NCI-H524 (cell line): ENCODE data around the gene BMP6.

Experiments
- DNase-seq, 2 experiments: peaks; one replicate each; lab custom pipeline; 2025; lab: John Stamatoyannopoulos, UW

BMP6 gene

DNA sequence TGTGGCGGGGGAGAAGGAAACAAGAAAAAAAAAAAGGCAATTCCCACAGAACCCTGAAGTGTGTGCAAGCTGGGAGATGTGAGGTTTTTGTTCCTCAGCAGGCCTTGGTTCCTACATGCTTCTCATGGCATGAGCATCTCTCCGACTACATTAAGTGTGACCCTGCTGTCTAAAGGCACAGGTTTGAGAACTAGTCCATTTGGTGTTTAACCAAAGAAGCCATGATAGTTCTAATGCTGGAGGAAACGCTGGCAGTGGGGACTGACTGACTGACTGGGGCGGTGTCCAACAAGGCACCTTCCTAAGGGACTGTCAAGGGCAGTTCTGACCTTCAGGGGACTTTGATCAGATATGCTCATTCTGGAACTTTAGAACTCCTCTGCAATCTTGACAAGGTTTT lies 180.8 kb downstream of the BMP6 start:
- DNase-seq = no peak

DNA sequence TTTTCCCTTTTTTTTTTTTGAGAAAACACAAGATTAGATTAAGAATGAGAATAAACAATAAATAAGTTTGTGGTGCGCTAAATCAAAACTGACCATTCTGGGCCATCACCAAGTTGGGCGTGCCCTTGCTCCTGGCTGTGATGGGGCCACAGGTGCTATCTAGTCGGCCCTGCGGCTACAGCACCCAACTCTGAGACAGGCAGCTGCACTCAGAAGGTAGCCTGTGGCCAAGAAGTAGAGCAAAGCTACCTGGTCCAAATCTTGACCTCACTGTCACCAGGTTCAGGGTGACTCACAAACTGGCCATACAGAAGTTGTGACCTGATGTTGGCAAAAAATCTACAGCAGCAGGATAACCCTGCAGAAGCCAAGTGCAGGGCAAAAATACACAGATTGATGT lies 181.3 kb downstream of the BMP6 start:
- DNase-seq = no peak

DNA sequence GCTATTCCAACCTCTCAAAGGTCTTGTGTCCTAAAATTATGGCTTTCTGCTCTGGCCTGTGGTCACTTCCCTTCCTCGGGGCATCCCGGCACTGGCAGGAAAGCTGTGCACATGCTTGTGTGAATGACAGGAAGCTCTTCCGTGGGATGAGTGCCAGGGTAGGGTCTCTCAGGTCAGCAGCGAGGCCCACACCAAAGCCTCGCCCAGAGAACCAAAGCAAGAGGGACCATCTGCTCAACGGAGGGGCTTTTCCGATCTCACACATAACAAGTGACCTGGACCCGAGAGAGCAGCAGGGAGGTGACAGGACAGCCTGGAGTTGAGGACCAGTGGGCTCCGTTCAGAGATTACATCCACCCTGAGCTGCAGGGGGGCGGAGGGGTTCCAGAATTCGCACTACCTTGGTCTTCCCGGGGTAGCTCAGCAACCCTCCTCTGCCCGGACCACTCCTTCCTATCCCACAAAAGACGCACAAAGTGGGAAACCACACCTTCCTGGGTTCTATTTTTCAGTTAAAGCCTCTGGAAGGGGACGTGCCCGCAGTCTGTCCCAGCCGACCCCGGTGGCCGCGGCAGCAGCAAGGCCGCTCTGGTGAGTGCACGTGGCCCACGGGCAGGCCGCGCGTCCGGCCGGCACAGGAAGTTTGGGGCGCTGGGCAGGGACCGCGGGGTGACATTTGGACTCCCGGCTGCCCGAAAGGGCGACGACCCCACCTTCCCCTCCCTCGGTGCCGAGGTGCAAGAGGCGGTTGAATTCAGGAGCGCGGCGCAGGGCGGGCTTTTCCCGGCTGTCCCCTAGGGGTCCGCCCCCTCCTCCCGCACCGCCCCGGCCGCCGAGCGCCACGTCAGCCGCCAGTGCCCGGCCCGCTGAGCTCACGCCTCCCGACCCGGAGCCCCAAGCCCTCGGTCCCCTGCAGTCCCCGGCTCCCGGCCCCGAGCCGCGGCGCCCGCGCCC lies 183.7 kb downstream of the BMP6 start:
- DNase-seq = peak in 1 of 2 experiments; percentile 21

DNA sequence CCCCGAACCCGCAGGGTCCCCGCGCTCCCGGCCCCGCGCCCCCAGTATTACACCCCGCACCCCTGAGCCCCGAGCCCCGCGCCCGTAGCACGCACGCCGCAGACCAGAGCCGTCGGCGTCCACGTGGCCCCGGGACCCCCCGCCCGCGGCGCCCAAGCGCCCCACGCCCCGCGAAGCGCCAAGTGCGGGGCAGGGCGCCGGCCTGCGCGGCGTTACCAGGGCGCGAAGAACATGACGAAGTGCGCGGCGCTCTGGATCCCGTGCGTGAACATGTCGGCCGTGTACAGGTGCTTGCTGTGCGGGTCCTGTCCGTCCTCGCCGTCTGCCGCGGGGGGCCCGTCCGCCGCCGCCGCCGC lies 184.4 kb downstream of the BMP6 start:
- DNase-seq = peak; percentile 17 to 31

DNA sequence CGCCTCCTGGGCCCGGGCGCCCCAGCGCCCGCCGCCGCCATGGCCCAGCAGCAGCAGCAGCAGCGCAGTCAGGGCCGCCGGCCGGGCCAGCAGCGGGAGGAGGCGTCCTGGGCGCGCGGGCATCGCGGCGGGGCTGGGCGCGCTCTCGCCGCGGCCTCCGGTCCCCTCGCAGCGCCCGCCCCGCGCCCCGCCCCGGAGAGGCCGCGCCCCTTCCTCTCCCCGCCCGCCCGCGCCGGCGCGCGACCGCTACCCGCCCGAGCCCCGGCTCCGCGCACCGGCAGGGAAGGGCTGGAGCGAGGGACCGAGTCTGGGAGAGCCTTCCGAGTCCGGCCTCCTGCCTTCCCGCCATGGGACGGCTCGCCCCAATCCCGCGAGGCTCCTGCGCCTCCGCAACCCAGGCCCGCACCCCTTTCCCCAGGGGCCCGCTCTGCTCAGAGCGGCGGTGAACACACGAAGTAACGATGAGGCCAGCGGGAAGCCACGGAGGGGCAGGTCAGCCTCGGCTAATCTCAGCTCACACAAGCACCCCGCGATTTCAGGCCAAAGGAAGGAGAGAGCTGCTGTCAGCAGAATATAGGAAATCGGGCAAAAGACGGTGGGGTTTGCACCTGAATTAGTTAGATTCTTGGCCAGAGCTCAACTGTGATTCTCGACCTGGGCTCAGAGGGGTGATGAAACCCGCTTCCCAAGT lies 184.9 kb downstream of the BMP6 start, which contains the start of gene TXNDC5:
TXNDC5 (minus strand) TSS at position 135 of the 691 bp plus-strand sequence; CDS start at position 123, 12 bp downstream.
- DNase-seq = peak; percentile 35 to 66

DNA sequence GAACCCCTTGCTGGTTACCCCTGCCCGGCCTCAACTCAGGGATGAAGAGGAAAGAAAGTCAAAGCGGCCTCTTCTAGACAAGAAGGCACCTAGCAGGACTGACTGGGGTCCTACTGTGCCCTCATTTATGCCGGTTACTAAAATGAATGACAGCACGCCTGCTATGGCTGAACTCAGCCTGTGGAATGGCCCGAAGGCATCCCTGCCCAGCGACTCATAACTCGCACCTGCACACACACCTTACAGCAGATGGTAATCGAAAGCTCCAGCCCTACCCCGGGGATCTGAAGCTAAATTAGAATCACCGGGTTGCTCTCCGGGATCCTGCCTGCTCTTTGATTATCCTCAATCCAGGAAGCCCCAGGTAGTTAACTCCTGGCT lies 185.4 kb downstream of the BMP6 start:
- DNase-seq = no peak

DNA sequence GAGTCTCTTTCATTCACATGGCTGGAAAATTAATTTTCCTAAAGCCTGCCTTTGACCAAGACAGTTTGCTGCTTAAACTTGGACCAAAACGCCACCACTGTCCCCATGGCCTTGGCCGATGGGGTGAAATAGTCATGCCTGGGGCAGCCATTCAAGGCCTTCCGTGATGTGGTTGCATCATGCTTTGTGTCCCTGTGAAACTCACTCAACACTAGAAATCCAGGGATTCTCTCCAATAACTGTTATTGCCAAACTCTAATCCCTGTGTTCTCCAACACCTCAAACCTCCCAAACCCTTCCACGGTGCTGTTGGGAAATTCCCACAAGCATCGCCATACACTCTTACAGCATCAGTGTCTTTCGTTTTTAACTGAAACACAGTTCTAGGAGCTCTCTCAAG lies 186.1 kb downstream of the BMP6 start:
- DNase-seq = no peak

DNA sequence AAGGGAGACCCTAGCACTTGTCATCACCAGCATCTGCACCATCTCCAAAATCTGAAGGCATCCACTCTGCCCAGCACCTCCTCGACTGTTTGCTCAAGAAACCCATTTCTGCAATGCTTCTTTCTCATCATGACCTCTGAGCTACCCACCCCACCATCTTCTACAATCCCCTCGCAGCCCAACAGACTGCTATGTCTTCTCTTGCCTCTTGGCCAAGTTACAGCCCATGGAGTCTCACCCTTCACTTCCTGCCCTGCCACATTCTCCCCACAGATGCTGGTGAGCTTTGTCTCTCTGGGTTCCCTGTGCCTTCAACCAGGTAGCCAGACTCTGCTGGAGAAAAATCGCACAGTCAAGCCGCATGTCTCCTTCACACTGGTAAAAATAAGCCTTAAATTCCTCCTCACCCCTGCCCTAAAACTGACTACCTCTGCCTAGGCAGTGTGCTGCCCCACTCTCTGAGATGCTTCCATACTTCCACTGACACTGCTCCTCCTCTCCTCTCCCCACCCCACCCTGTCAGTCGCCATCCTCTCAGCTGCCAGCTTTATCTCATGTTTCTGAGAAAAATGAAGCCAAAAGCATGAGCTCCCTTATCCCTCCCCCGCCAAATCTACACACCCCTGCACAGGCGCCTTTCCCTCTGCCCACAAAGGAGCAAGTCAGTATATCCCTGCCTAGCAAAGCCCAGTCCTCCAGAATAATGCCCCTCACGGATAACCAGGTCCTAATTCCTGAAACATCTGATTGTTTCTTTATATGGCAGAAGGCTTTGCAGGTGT lies 187.0 kb downstream of the BMP6 start:
- no peak for DNase-seq

DNA sequence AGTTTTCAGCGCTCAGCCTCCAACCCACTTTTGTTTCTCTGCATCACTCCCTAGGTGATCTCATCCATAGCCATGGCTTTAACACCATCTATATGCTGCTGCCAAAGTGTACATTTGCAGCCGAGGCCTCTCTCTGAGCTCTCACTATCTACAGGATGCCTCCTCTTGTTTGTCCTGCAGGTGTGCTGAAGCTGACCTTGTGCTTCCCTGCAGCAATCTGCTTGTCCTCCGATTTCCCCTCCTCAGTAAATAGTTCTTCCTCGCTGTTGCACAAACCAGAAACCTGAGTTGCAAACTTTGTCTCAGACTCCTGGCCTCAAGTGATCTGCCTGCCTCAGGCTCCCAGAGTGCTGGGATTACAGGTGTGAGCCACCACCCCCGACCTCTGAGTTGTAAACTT lies 188.4 kb downstream of the BMP6 start:
- DNase-seq = no peak

DNA sequence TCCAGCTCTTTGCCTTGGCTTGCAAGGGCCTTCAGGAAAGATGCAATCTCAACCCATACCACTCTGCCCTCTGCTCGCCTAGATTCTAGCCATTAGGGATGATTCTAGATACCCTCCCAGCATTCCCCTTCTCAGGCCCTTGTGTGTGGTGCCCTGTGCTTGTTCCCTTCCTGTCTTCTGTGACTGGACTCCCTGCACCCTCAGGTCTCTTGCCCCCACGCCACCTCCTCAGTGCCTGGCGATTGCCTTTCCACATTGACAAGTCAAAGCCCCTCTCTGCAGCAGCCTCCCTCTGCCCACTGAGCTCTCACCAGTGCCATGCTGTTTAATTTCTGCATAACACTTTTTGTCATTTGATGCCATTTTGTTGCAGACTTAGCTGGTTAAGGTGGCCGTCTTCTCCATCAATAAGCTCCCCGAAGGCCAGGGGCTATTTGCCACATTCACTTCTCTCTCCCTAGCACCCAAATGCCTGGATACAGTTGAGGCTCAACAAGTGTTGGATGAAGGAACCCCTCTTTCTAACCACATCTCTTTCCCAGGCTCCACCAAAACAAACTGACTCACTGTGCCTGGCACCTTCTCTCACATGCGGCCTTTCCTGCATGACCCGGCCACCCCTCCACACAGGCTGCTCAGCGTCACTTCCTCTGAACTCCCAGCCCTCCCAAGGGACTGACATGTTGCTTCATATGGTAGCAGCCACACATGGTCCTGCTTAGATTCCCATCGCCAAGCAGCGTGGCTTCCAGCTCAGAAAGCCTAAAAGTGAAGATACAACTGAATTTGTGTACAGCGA lies 189.3 kb downstream of the BMP6 start:
- no peak for DNase-seq

DNA sequence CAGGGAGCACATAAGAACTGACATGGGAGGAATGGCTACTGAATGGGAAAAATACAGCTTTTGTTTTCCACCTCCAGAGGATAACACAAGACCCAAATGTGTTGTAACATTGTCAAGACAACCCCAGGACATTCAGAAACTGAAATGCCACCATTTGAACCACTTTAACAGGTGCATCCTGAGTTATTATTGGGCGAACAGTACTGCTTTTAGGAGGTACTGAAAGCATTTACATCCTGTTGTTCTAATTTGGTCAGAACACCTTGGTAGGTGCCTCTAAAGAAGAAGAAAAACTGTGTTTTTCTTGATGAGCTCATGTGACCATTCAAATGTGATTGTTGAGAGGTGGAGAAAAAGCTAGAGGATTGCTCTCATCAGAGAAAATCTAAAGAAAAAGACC lies 191.1 kb downstream of the BMP6 start:
- DNase-seq = no peak

DNA sequence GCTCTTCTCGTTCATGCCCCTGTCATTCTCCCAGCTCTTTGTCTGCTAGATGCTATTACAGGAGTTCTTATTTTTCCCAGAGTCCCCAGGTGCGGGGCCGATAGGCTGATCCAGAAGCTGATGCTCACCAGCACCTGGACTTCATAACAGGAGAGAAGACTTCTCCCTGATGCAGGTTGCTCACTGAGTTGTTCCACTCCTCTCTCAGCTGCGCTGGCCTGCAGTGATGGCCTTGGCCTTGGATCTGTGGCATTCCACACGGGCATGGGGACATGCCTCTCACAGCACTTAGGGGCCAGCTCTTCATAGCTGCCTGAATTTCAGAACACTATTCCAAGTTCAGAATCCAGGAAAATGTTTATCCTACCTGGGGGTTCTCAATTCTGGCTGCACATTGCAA lies 191.8 kb downstream of the BMP6 start:
- no peak for DNase-seq

DNA sequence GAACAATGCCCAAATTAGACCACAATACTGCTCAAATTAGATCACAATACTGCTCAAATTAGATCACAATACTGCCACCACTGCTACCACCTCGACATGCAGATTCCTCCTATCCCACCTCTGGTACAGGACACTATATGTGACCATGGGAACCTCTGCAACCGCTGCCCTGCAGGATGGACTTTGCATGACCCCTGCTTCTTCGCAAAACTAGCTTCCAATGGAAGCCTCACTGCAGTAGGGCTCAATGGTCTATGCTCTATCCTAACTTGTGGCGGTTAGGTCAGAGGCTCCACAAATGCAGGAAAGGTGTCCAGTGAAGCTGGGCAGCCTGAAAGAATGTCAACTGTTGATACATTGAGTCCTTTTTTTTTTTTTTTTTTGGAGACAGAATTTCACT lies 192.5 kb downstream of the BMP6 start:
- no peak for DNase-seq

DNA sequence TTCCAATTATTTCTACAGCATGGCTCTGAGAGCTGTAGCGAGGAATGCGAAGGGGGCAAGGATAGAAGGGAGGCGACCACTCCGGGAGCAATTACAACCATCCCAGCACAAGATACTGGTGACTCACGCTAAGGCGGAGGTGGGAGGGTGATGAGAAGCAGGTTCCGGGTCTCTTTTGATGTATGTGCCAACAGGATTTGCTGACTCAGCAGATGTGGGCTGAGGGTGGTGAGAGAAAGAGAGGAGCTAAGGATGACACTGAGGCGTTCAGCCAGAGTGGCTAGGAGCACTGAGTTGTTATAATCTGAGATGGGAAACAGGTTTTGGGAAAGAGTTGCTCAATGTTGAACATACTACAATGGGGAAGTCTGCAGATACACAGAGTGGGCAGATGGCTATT lies 194.0 kb downstream of the BMP6 start:
- DNase-seq = no peak

DNA sequence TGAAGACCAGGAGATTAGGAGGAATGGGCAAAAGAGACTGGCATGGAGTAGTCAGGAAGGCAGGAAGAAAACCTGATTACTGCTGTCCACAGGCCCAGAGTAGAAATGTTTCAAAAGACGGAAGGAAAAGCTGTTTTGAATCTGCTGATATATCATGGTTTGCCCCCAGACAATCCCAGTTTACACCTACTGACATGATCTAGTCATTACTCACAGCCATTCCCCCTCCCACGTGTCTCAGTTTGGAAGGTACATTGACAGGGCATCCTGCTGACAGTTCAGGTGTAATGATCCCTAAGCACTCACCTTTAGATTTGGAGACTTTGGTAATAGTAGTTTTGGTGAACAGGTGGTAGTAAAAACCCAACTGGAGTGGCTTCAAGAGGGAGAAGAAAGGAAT lies 194.5 kb downstream of the BMP6 start:
- no peak for DNase-seq

DNA sequence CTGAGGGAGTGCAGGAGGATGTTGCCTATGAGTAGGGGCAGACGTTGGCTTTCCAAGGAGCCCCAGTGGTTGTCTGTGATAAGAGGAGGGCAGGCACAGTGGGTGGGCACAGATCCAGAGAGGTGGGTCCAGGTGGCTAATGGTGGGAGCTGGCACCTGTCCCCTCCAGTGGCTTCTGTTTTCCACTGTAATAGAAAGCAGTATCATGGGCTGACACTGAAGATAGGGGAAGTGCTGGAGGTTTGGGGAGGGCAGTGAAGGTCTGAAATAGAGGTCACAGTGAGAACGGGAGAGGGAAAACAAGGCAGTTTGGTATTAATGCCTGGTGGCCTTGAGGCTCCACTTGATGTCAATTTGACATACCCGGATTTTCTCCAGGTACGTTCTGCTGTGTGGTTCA lies 195.1 kb downstream of the BMP6 start:
- no peak for DNase-seq

DNA sequence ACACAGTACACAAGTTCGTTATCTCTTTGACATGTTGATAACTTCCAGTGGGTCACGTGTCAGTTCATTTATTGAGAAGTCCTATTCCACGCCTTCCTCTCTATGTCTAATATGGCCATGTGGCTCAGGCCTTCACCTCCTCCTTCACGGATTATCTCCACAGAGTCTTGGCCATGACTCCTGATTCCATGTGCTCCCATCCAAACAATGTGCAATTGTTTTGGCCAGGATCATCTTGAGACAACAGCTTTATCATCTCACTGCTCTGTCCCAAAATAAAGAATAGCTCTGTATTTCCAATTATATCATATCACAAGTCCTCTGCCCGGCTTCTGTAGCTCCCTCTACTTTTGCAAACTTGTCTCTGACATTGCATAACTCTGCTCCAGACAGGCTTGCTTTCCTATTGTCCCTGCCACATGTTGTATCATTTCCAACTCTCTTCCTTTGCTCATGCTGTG lies 195.8 kb downstream of the BMP6 start:
- no peak for DNase-seq

DNA sequence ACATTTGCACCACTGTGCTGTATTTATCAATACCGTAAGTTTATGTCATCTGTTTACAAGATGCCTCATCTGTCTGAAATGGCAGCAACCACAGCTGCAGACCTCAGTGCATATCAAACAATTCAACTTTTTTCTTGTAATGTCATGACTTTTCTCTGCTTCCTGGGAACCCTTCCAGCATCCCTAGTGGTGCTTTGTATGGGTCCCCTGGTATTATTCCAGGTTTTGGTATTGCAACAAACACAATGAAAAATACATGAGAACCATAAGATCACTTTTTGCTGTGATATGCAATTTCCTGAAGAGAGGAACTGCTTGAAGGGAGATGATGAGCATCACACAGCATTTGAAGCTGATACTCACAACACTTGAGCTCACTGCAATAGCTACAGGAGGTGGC lies 196.7 kb downstream of the BMP6 start:
- no peak for DNase-seq

DNA sequence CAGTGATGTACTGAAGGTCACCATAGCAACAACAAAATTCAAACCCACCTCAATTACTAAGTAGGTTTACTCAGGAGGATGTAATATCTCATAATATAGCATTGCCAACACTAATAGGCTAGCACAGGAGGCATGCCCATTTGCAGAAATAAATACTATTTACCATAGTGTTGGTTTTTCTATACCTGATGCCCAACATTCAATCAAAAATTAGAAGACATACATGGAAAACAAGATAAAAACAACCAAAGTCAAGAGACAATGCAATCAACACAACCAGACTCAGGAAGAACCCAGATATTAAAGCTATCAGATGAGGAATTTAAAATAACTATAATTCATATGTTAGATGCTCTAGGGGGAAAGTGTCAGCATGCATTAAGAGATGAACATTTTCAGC lies 199.0 kb downstream of the BMP6 start:
- no peak for DNase-seq
